Effector CD4-positive, alpha-beta T cell (primary cell): ENCODE data around the gene FLACC1.
"Not testable (repeated sequence)": the region's sequence is repeated elsewhere in the genome, so short reads cannot be mapped to it uniquely, and the experiment has no call there.

Experiments used
- DNase-seq: peaks from one replicate; pipeline ENCODE4 v3.0.0-alpha.2; 2020

FLACC1 gene

GRCh38 chr2:201250741-201251140 is 106.4 kb downstream of the FLACC1 start:
- DNase-seq, result no peak

- DNase-seq, result no peak
Observed at GRCh38 chr2:201249889-201250288, 107.3 kb downstream of the FLACC1 start.

- no peak for DNase-seq
Observed at GRCh38 chr2:201248288-201248844, 108.8 kb downstream of the FLACC1 start.

- DNase-seq, result no peak
Observed at GRCh38 chr2:201246280-201246679, 110.9 kb downstream of the FLACC1 start.

- no peak for DNase-seq
Observed at GRCh38 chr2:201244829-201245228, 112.3 kb downstream of the FLACC1 start.

GRCh38 chr2:201242571-201243277 is 114.4 kb downstream of the FLACC1 start:
- DNase-seq, result no peak

GRCh38 chr2:201239167-201239935 is 117.8 kb downstream of the FLACC1 start:
- DNase-seq, result not testable (repeated sequence)
